ENCODE measurements around the gene MBOAT7. TPM values are rescaled to one million over a fixed set of nuclear protein-coding genes. Genes with fewer than 3 reads are reported as not detected.

Gene MBOAT7
- total RNA-seq, 6 experiments from 2014 or later, result 263 to 354 (median 313) TPM

DNA sequence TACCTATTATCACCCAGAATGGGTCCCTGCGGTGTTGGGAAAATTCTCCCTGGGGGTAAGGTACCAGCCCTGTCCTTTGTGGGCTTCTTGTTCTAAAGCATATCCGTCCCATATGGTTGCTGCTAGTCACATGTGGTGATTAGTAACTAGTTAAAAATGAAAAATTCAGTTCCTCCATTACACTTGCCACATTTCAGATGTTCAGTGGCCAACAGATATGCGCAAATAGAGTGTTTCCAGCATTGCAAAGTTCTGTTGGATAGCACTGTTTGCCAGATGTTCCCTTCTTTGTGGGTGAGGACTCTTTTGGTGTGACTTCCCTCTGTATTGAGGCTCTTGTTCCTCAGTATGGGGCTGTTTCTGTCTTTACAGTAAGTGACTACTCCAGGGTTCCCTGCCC, 48.0 kb downstream of the MBOAT7 start:
- Mint-ChIP-seq H3K4me1 (ENCODE audit: low read depth) (peaks cover 42% of the 10 kb centered on the region), H3K36me3 (ENCODE audit: low read depth) (peaks cover 29% of the 10 kb centered on the region), H3K4me3 (no peak overlapping the region), H3K27me3 (ENCODE audit: insufficient read depth) (peaks cover 2% of the 10 kb centered on the region; the same call in 1 of the 2 replicates), H3K27ac (peak overlapping the region; percentile 54; the same call in 1 of the 2 replicates), H3K9me3 (no peaks in the 10 kb centered on the region)
- peak; percentile 25 for DNase-seq
- TF ChIP-seq, protein P1, sequence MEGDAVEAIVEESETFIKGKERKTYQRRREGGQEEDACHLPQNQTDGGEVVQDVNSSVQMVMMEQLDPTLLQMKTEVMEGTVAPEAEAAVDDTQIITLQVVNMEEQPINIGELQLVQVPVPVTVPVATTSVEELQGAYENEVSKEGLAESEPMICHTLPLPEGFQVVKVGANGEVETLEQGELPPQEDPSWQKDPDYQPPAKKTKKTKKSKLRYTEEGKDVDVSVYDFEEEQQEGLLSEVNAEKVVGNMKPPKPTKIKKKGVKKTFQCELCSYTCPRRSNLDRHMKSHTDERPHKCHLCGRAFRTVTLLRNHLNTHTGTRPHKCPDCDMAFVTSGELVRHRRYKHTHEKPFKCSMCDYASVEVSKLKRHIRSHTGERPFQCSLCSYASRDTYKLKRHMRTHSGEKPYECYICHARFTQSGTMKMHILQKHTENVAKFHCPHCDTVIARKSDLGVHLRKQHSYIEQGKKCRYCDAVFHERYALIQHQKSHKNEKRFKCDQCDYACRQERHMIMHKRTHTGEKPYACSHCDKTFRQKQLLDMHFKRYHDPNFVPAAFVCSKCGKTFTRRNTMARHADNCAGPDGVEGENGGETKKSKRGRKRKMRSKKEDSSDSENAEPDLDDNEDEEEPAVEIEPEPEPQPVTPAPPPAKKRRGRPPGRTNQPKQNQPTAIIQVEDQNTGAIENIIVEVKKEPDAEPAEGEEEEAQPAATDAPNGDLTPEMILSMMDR (IDR thresholded peaks at IDR 0.05), result no peak

DNA sequence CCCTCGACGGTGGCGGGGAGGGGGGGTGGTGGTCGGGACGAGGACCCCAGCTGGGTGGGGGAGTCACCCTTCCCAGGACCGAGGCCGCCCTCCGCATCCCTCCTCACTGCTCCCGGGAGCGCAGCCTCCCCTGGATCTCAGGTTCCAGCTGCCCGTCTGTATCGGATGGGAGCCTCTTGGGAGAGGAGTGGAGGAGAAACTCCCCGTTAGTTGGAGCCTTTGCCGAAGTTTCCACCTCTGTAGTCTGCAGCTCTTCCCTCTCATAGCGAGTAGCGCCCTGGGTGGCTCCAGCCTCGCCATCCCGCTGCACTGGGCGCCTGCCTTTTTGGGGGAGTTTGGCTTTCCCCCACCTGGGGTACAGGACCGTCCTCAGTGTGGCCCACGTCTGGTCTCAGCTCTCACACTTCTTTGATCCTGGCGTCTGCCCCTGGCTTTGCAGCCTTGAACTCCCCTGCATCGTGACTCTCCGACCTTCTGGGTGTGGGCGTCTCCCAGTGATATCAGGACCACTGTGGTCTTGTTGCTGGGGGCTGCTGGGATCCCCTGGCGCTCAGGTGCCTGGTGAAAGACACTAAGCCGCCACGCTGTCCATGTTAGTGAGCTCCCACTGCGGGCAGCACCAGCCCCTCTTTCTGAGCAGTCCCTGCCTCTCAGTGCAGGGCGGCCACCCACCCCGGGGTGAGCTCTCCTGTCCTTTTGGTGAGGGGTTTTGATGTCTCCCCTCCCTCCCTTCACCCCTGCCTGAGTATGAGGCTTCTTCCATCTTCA, 50.7 kb downstream of the MBOAT7 start:
- H3K9me3 Mint-ChIP-seq, result no peaks in the 10 kb centered on the region
- peaks cover 14% of the 10 kb centered on the region for H3K36me3 Mint-ChIP-seq (ENCODE audit: low read depth)
- H3K4me1 Mint-ChIP-seq (ENCODE audit: low read depth), result peaks cover 50% of the 10 kb centered on the region
- DNase-seq, result no peak
- peaks cover 2% of the 10 kb centered on the region; the same call in 1 of the 2 replicates for H3K27me3 Mint-ChIP-seq (ENCODE audit: insufficient read depth)
- H3K4me3 Mint-ChIP-seq, result peak overlapping the region; percentile 91
- peak overlapping the region; percentile 89 for H3K27ac Mint-ChIP-seq
- TF ChIP-seq, protein P1 (IDR thresholded peaks at IDR 0.05), result no peak

DNA sequence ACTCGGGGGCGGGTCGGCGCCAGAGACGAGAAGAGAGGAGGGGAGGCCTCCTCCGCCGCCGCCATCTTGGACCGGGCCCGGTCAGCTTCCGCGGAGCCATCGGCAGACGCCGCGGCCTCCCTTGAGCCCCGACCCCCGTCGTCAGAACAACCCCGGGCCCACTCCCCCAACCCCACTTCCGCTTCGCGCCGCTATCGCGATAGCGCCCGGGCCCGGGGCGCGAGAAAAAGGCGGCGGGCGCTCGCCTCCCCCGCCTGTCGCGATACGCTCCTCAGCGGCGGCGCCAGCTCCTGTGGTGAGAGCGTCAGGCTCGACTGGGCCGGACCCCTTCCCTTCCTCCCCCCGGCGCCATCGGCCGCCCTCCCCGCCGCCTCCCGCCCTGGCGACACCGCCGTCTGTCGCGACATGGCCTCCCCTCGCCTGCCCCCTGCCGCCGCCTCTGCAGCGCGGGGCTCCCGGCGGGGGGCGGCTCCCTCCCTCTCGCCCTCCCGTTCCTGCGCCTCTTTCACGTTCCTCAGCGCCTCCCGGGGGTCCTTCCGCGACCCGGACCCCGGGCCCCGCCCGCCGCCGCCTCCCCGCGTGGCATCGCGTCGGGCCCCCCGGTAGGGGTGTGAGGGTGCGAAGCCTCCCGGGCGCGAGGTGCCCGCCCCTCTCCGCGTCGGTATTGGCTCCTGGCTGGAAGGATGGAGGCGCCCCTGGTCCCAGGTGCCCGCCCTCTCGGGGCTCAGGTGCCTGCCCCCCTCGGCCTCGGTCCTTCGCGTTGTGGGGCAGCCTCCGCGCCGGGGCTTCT, 51.5 kb downstream of the MBOAT7 start, which contains the start of gene CNOT3:
Gene CNOT3, plus strand, starts transcription at position 64 of the 790 bp plus-strand sequence. CDS start 5,217 bp downstream, outside the sequence.
- Mint-ChIP-seq H3K27ac (peak within 1 kb of the TSS; percentile 89), H3K4me1 (ENCODE audit: low read depth) (peaks cover 50% of the 10 kb centered on the region), H3K27me3 (ENCODE audit: insufficient read depth) (peaks cover 2% of the 10 kb centered on the region; the same call in 1 of the 2 replicates), H3K4me3 (peak within 1 kb of the TSS; percentile 91), H3K36me3 (ENCODE audit: low read depth) (peaks cover 9% of the 10 kb centered on the region), H3K9me3 (no peaks in the 10 kb centered on the region)
- DNase-seq, result no peak
- TF ChIP-seq, protein P1 (IDR thresholded peaks at IDR 0.05), result peak; percentile 62

DNA sequence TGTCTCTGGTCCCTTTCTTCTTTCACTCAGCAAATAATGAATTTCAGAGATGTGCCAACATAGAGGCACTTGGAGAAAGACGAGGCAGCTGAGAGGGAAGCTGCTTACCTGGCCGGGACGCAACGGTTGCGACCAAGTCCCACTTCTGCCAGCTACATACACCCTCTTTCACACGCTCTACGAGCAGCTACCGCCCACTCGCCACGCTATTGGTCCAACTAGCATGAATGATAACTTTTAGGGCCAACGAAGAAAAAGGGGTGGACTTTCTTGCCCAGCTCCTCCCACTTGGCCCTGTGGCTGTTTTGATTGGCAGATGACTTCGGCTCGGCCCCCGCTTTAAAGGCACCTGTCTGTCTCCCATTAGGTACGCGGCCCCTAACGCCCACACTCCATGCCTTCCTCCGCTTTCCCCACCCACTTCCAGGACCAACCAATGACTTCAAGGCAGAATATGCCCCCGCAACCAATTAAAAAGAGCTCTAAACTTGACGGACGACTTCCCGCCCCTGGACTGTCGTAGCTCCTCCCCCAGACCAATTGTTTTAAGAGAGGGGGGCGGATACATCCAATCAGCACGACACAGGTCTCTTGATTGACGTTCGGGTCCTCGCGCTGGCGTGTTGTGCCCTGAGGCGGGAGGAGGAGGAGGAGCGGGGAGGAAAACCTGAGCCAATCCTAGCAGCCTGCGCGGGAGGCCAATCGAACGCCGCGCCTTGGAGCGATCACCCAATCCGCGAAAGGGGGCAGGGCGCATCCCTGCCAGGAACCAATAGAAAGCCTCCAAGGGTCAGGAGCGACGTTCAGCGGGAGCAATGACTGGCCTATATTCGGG, 52.3 kb downstream of the MBOAT7 start:
- Mint-ChIP-seq H3K27me3 (ENCODE audit: insufficient read depth) (peaks cover 2% of the 10 kb centered on the region; the same call in 1 of the 2 replicates), H3K36me3 (ENCODE audit: low read depth) (peaks cover 4% of the 10 kb centered on the region; the same call in 1 of the 2 replicates), H3K4me1 (ENCODE audit: low read depth) (peaks cover 43% of the 10 kb centered on the region), H3K27ac (peak overlapping the region; percentile 84), H3K4me3 (peak overlapping the region; percentile 90), H3K9me3 (no peaks in the 10 kb centered on the region)
- peak; percentile 100 for DNase-seq
- TF ChIP-seq, protein P1 (IDR thresholded peaks at IDR 0.05), result no peak
